Prostate gland (tissue), 2 donors: ENCODE data around the gene VAV2.
A peak's percentile ranks its signal among the peaks of the same experiment; 100 is the strongest.

Source experiments
- CTCF ChIP-seq, 4 experiments: fragments of 200-600 bp in 2 of 4; fragments of 450-650 bp in 2 of 4; sonication (generic) in 2 of 4; IDR thresholded peaks; 1 replicate in 3 of 4; 2 replicates in 1 of 4; pipeline ENCODE4 v1.5.1; 2016 to 2019; ENCODE audit warnings: antibody characterized with exemption in 4 of 4, mild to moderate bottlenecking in 2 of 4, moderate library complexity in 2 of 4
- POLR2A ChIP-seq: fragments of 450-650 bp; IDR thresholded peaks from one replicate; pipeline ENCODE4 v1.6.1; 2016; ENCODE audit warnings: antibody characterized with exemption, mild to moderate bottlenecking

DNA sequence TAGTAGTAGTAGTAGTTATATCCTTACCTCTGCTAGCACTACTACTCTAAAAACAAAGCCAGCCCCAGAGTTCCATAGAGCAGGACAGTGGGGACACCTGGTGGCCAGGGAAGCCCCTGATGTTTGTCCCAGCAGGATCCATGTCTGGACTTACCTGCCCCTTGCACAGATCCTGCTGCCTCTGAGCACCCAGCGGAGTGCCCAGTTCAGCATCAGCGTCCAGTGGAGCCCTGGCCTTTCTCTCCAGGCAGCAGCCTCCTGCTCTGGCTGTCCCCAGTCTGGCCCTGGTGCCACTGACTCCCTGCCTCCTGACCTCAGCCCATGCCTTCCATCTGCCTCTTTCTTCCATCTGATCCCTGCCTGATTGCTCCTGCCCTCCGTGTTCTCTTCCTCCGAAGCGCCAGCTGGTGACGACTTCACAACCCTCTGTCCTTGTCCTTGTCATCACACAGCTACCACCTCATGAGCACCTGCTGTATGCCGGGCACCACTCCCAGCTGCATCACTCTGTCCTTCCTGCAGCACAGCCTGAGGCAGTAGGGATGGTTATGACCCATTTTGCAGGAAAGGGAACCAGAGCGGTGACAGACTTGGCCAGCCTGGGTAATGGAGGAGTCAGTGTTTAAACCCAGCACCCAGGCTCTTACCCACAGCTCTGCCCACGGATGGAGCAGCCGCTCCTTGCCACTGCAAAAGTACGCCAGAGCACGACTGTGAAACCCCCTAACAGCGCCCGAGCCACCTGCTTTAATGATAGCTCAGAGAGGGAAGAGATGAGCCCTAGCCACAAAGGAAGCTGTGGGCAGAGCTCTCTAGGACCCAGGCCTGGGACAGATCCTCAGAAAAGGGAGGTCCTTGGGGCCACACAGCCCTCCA, 265.5 kb downstream of the VAV2 start:
- TF ChIP-seq CTCF (IDR thresholded peaks at IDR 0.05) (peak in 3 of 4 experiments; percentile 28 to 69 (median 58)), POLR2A (no peak)
